H9 (cell line): ENCODE results near the gene ZNFX1. TPM values are rescaled to one million over a fixed set of nuclear protein-coding genes. Genes with fewer than 3 reads are reported as not detected.

Experiments used
- DNase-seq: peaks from one replicate; pipeline ENCODE4 v3.0.0-alpha.2; 2017
- H2AFZ ChIP-seq: one replicate; pipeline ENCODE4 v1.6.1; 2013; ENCODE audit warnings: mild to moderate bottlenecking, low read length, control low read depth, moderate library complexity
- H2AK5ac ChIP-seq: 2 replicates; pipeline ENCODE4 v1.6.1; 2013; ENCODE audit warnings: low read length, control low read depth, mixed read lengths; ENCODE audit not compliant: insufficient read length
- H2BK120ac ChIP-seq: one replicate; pipeline ENCODE4 v1.6.1; 2013; ENCODE audit warnings: low read depth, mild to moderate bottlenecking, low read length, control low read depth, inconsistent platforms; ENCODE audit not compliant: poor library complexity, severe bottlenecking
- H2BK12ac ChIP-seq: 2 replicates; pipeline ENCODE4 v1.6.1; 2013; ENCODE audit warnings: low read length, control low read depth, mixed read lengths, low read depth; ENCODE audit not compliant: insufficient read length
- H2BK15ac ChIP-seq: 2 replicates; pipeline ENCODE4 v1.6.1; 2013; ENCODE audit warnings: low read depth, low read length, control low read depth
- H2BK20ac ChIP-seq: one replicate; pipeline ENCODE4 v1.6.1; 2013; ENCODE audit warnings: low read depth, mild to moderate bottlenecking, low read length, control low read depth, inconsistent platforms; ENCODE audit not compliant: poor library complexity, severe bottlenecking
- H2BK5ac ChIP-seq: 2 replicates; pipeline ENCODE4 v1.6.1; 2013; ENCODE audit warnings: low read length, control low read depth, mixed read lengths; ENCODE audit not compliant: insufficient read length
- H3K14ac ChIP-seq: 2 replicates; pipeline ENCODE4 v1.6.1; 2013; ENCODE audit warnings: low read length, control low read depth; ENCODE audit not compliant: insufficient read depth
- H3K18ac ChIP-seq: 2 replicates; pipeline ENCODE4 v1.6.1; 2013; ENCODE audit warnings: low read depth, mild to moderate bottlenecking, mixed read lengths, low read length, control low read depth; ENCODE audit not compliant: insufficient read length
- H3K23ac ChIP-seq: 2 replicates; pipeline ENCODE4 v1.6.1; 2013; ENCODE audit warnings: low read length, control low read depth, mixed read lengths, low read depth; ENCODE audit not compliant: insufficient read length
- H3K23me2 ChIP-seq: 2 replicates; pipeline ENCODE4 v1.6.1; 2013; ENCODE audit warnings: low read depth, mild to moderate bottlenecking, mixed read lengths, low read length, control low read depth; ENCODE audit not compliant: insufficient read length, poor library complexity, severe bottlenecking
- H3K27ac ChIP-seq: 2 replicates; pipeline ENCODE4 v1.5.1; 2013; ENCODE audit warnings: low read length, control low read depth, mixed read lengths, low read depth; ENCODE audit not compliant: insufficient read length
- H3K27me3 ChIP-seq: 2 replicates; pipeline ENCODE4 v1.6.1; 2013; ENCODE audit warnings: low read length, control low read depth, inconsistent platforms; ENCODE audit not compliant: insufficient read depth
- H3K4ac ChIP-seq: 2 replicates; pipeline ENCODE4 v1.6.1; 2013; ENCODE audit warnings: low read depth, mild to moderate bottlenecking, control low read depth, inconsistent platforms, low read length, moderate library complexity
- H3K4me1 ChIP-seq: 2 replicates; pipeline ENCODE4 v1.6.1; 2013; ENCODE audit warnings: low read length, control low read depth, inconsistent platforms; ENCODE audit not compliant: insufficient read depth
- H3K4me2 ChIP-seq: 2 replicates; pipeline ENCODE4 v1.6.1; 2013; ENCODE audit warnings: low read length, control low read depth, mixed read lengths; ENCODE audit not compliant: insufficient read length, insufficient read depth
- H3K56ac ChIP-seq: 2 replicates; pipeline ENCODE4 v1.6.1; 2013; ENCODE audit warnings: low read depth, mild to moderate bottlenecking, mixed read lengths, low read length, control low read depth; ENCODE audit not compliant: insufficient read length
- H3K79me1 ChIP-seq: 2 replicates; pipeline ENCODE4 v1.6.1; 2013; ENCODE audit warnings: low read depth, mild to moderate bottlenecking, moderate library complexity, low read length, control low read depth, inconsistent platforms; ENCODE audit not compliant: insufficient read depth, poor library complexity, severe bottlenecking
- H3K79me2 ChIP-seq: 2 replicates; pipeline ENCODE4 v1.6.1; 2013; ENCODE audit warnings: low read length, control low read depth, inconsistent platforms; ENCODE audit not compliant: insufficient read depth
- H3K9ac ChIP-seq: 2 replicates; pipeline ENCODE4 v1.6.1; 2013; ENCODE audit warnings: low read length, control low read depth, mixed read lengths; ENCODE audit not compliant: insufficient read length; ENCODE audit errors: extremely low read depth
- H3K9me3 ChIP-seq: one replicate; pipeline ENCODE4 v1.6.1; 2013; ENCODE audit warnings: low read depth, low read length, inconsistent platforms; ENCODE audit not compliant: control insufficient read depth
- H3T11ph ChIP-seq: one replicate; pipeline ENCODE4 v1.6.1; 2013; ENCODE audit warnings: mild to moderate bottlenecking, low read length, control low read depth, inconsistent platforms
- H4K20me1 ChIP-seq: one replicate; pipeline ENCODE4 v1.6.1; 2013; ENCODE audit not compliant: control insufficient read depth, insufficient read length, insufficient read depth
- H4K5ac ChIP-seq: 2 replicates; pipeline ENCODE4 v1.6.1; 2013; ENCODE audit warnings: low read depth, mild to moderate bottlenecking, mixed read lengths, low read length, control low read depth; ENCODE audit not compliant: insufficient read length
- H4K8ac ChIP-seq: replicated peaks from 2 replicates; pipeline ENCODE4 v1.6.1; 2013; ENCODE audit warnings: low read length, control low read depth, mixed read lengths, low read depth; ENCODE audit not compliant: insufficient read length
- H4K91ac ChIP-seq: 2 replicates; pipeline ENCODE4 v1.6.1; 2013; ENCODE audit warnings: low read depth, mild to moderate bottlenecking, moderate library complexity, mixed read lengths, low read length, control low read depth; ENCODE audit not compliant: insufficient read length
- H3K27ac Mint-ChIP-seq, 3 experiments: 2 replicates in 2 of 3; 3 replicates in 1 of 3; pipeline ENCODE4 v1.8.0; 2020 to 2021; ENCODE audit warnings: mixed read lengths in 3 of 3, mild to moderate bottlenecking in 1 of 3, moderate library complexity in 1 of 3
- H3K27me3 Mint-ChIP-seq: 2 replicates; pipeline ENCODE4 v1.8.0; 2021; ENCODE audit warnings: low read depth, mild to moderate bottlenecking, moderate library complexity, mixed read lengths
- H3K36me3 Mint-ChIP-seq, 3 experiments: 2 replicates in 2 of 3; 3 replicates in 1 of 3; pipeline ENCODE4 v1.8.0; 2020 to 2021; ENCODE audit warnings: low read depth in 3 of 3, mixed read lengths in 3 of 3; ENCODE audit not compliant: insufficient read depth in 1 of 3
- H3K4me1 Mint-ChIP-seq, 2 experiments: 2 replicates each; pipeline ENCODE4 v1.8.0; 2020; ENCODE audit warnings: mixed read lengths in 2 of 2
- H3K4me3 Mint-ChIP-seq, 2 experiments: 2 replicates in 1 of 2; 3 replicates in 1 of 2; pipeline ENCODE4 v1.8.0; 2020 to 2021; ENCODE audit warnings: mild to moderate bottlenecking in 2 of 2, mixed read lengths in 2 of 2, moderate library complexity in 1 of 2
- H3K9me3 Mint-ChIP-seq, 2 experiments: 2 replicates in 1 of 2; 3 replicates in 1 of 2; pipeline ENCODE4 v1.8.0; 2020; ENCODE audit warnings: mild to moderate bottlenecking in 2 of 2, mixed read lengths in 2 of 2, moderate library complexity in 1 of 2
- CTCF ChIP-seq: fragments of 200-600 bp; sonication (generic); conservative IDR thresholded peaks from 3 replicates; pipeline ENCODE4 v1.8.0; 2021; ENCODE audit warnings: antibody characterized with exemption, mild to moderate bottlenecking
- WGBS: extraction: QIAGEN DNeasy Blood & Tissue Kit; methylation state at CpG from one replicate; pipeline ENCODE4 v1.1.7; 2013; ENCODE audit warnings: missing lambda C conversion rate, low lambda C conversion rate, mixed read lengths; ENCODE audit not compliant: insufficient read length; ENCODE audit errors: extremely low coverage; 5-methylcytosine and 5-hydroxymethylcytosine counted together
- total RNA-seq: library from RNA; stranded (reverse); gene quantifications from 2 replicates; pipeline ENCODE4 v1.2.1, GENCODE V29; 2021

The ZNFX1 gene
- total RNA-seq, 1 experiment from 2014 or later = 13.3 TPM

- Histone ChIP-seq H2BK20ac (no peak overlapping the region), H3K4me2 (no peak overlapping the region), H3K27me3 (no peaks in the 10 kb centered on the region), H2BK12ac (no peak overlapping the region), H2BK15ac (no peak overlapping the region), H2BK120ac (no peak overlapping the region), H3K23me2 (no peaks in the 10 kb centered on the region), H3K18ac (no peak overlapping the region), H2BK5ac (no peak overlapping the region), H3K79me2 (no peaks in the 10 kb centered on the region), H3K27ac (no peak overlapping the region), H2AK5ac (no peak overlapping the region), H4K8ac (no peak overlapping the region), H3K14ac (no peak overlapping the region), H4K5ac (no peak overlapping the region), H3K9me3 (no peaks in the 10 kb centered on the region), H3K23ac (no peak overlapping the region), H3K4ac (no peak overlapping the region), H4K91ac (no peak overlapping the region), H3K4me1 (no peaks in the 10 kb centered on the region), H3T11ph (no peak overlapping the region), H4K20me1 (no peaks in the 10 kb centered on the region), H3K56ac (no peak overlapping the region), H3K79me1 (no peaks in the 10 kb centered on the region), H3K9ac (no peak overlapping the region), H2AFZ (no peak overlapping the region)
- DNase-seq = no peak
- Mint-ChIP-seq H3K27me3 (no peaks in the 10 kb centered on the region), H3K4me1 (no peaks in the 10 kb centered on the region), H3K36me3 (no peaks in the 10 kb centered on the region), H3K9me3 (0 out of 5 replicates have a peak, but pooled peaks cover 0 to 2% of the 10 kb centered on the region in 2 experiments), H3K4me3 (no peak overlapping the region), H3K27ac (no peak overlapping the region; a peak in 1 of 7 replicates)
- TF ChIP-seq CTCF = no peak
- WGBS = no CpG with 5 or more reads among the region's 9 CpGs
These were observed 74.1 kb downstream of the ZNFX1 start for GRCh38 chr20:49203746-49204145.
